IMR-90 (cell line): Measurements from ENCODE around the gene DPH3. TPM values are rescaled to one million over a fixed set of nuclear protein-coding genes. Genes with fewer than 3 reads are reported as not detected.

Experiments used
- ATAC-seq: fragments of 200-7000 bp; cut with Tn5 transposase; 2 replicates; pipeline ENCODE4 v1.9.1; 2020; ENCODE audit warnings: low read depth, mild to moderate bottlenecking, moderate library complexity
- BruUV-seq: library from RNA; stranded (reverse); fragments of 400-500 nt; replicated peaks from 2 replicates; lab custom pipeline; 2021; lab: Mats Ljungman, UMichigan
- CTCF ChIA-PET: fragments of 300-600 bp; formaldehyde crosslinking; extraction: SDS; loops from one replicate; lab custom pipeline; 2021; ENCODE audit warnings: antibody characterized with exemption; lab: Yijun Ruan, JAX
- POLR2A ChIA-PET: fragments of 300-600 bp; sonication (Branson Sonifier 250); formaldehyde crosslinking; loops from one replicate; lab custom pipeline; 2022; ENCODE audit warnings: antibody characterized with exemption; ENCODE audit not compliant: unreplicated experiment; lab: Charles Lee
- DNase-seq: peaks from one replicate; pipeline ENCODE4 v3.0.0; 2013
- H2AFZ ChIP-seq: replicated peaks from 2 replicates; pipeline ENCODE3; 2013; ENCODE audit warnings: low read length, mild to moderate bottlenecking; ENCODE audit not compliant: poor library complexity
- H2AK5ac ChIP-seq: 2 replicates; pipeline ENCODE4 v1.6.1; 2013; ENCODE audit warnings: low read depth, low read length, inconsistent platforms
- H2AK9ac ChIP-seq: replicated peaks from 2 replicates; pipeline ENCODE3; 2013; ENCODE audit warnings: mild to moderate bottlenecking, low read depth, low read length, moderate library complexity; ENCODE audit not compliant: poor library complexity
- H2BK120ac ChIP-seq: 2 replicates; pipeline ENCODE4 v1.6.1; 2013; ENCODE audit warnings: low read depth, low read length, inconsistent platforms
- H2BK15ac ChIP-seq: 3 replicates; pipeline ENCODE4 v1.6.1; 2013; ENCODE audit warnings: low read depth, low read length, inconsistent platforms
- H2BK20ac ChIP-seq: 2 replicates; pipeline ENCODE4 v1.6.1; 2013; ENCODE audit warnings: low read depth, mild to moderate bottlenecking, inconsistent platforms, low read length, moderate library complexity
- H2BK5ac ChIP-seq: 2 replicates; pipeline ENCODE4 v1.6.1; 2013; ENCODE audit warnings: mild to moderate bottlenecking, low read depth, low read length, inconsistent platforms; ENCODE audit not compliant: poor library complexity, severe bottlenecking
- H3K14ac ChIP-seq: replicated peaks from 2 replicates; pipeline ENCODE4 v1.6.1; 2013; ENCODE audit warnings: low read depth, low read length, inconsistent platforms
- H3K18ac ChIP-seq: 2 replicates; pipeline ENCODE4 v1.6.1; 2013; ENCODE audit warnings: low read depth, low read length, control low read depth
- H3K23ac ChIP-seq: 2 replicates; pipeline ENCODE4 v1.6.1; 2013; ENCODE audit warnings: low read depth, low read length, inconsistent platforms
- H3K27ac ChIP-seq: 2 replicates; pipeline ENCODE4 v1.5.1; 2013; ENCODE audit warnings: mild to moderate bottlenecking, control low read depth, low read length; ENCODE audit not compliant: insufficient read depth
- H3K27me3 ChIP-seq: 2 replicates; pipeline ENCODE4 v1.6.1; 2013; ENCODE audit warnings: low read length; ENCODE audit not compliant: control insufficient read depth, insufficient read depth
- H3K36me3 ChIP-seq: 2 replicates; pipeline ENCODE4 v1.6.1; 2013; ENCODE audit warnings: low read length, mixed read lengths; ENCODE audit not compliant: control insufficient read depth, insufficient read depth
- H3K4ac ChIP-seq: 2 replicates; pipeline ENCODE4 v1.6.1; 2013; ENCODE audit warnings: low read depth, low read length, inconsistent platforms
- H3K4me1 ChIP-seq: 2 replicates; pipeline ENCODE4 v1.6.1; 2013; ENCODE audit warnings: low read length, mixed read lengths; ENCODE audit not compliant: control insufficient read depth, insufficient read depth
- H3K4me2 ChIP-seq: 2 replicates; pipeline ENCODE4 v1.6.1; 2013; ENCODE audit warnings: low read depth, mild to moderate bottlenecking, control low read depth, low read length, moderate library complexity
- H3K4me3 ChIP-seq: 2 replicates; pipeline ENCODE4 v1.5.1; 2013; ENCODE audit warnings: low read depth, mild to moderate bottlenecking, control low read depth, low read length, moderate library complexity; ENCODE audit not compliant: insufficient read depth
- H3K56ac ChIP-seq: 2 replicates; pipeline ENCODE4 v1.6.1; 2013; ENCODE audit warnings: low read length, inconsistent platforms; ENCODE audit not compliant: insufficient read depth; ENCODE audit errors: extremely low read depth
- H3K79me1 ChIP-seq, 2 experiments: 2 replicates each; pipeline ENCODE4 v1.6.1; 2013; ENCODE audit warnings: low read length in 2 of 2, inconsistent platforms in 1 of 2, low read depth in 1 of 2
- H3K9ac ChIP-seq: 2 replicates; pipeline ENCODE4 v1.6.1; 2013; ENCODE audit warnings: low read depth, low read length, control low read depth
- H3K9me1 ChIP-seq: 2 replicates; pipeline ENCODE4 v1.6.1; 2013; ENCODE audit warnings: low read length, inconsistent platforms; ENCODE audit not compliant: insufficient read depth
- H3K9me3 ChIP-seq: 2 replicates; pipeline ENCODE4 v1.6.1; 2013; ENCODE audit warnings: low read length; ENCODE audit not compliant: control insufficient read depth, insufficient read depth
- H4K20me1 ChIP-seq: 2 replicates; pipeline ENCODE4 v1.6.1; 2013; ENCODE audit warnings: low read length, inconsistent platforms; ENCODE audit not compliant: insufficient read depth
- H4K5ac ChIP-seq: 2 replicates; pipeline ENCODE4 v1.6.1; 2013; ENCODE audit warnings: mild to moderate bottlenecking, low read depth, low read length, control low read depth
- H4K8ac ChIP-seq, 2 experiments: 2 replicates each; pipeline ENCODE4 v1.6.1; 2013; ENCODE audit warnings: low read depth in 2 of 2, low read length in 2 of 2, control low read depth in 1 of 2, inconsistent platforms in 1 of 2
- H4K91ac ChIP-seq: 2 replicates; pipeline ENCODE4 v1.6.1; 2013; ENCODE audit warnings: low read depth, low read length, inconsistent platforms; ENCODE audit not compliant: insufficient read depth
- CEBPB ChIP-seq: IDR thresholded peaks from 2 replicates; pipeline ENCODE4 v1.6.1; 2012; ENCODE audit warnings: low read depth, low read length, improper control_type of control experiment
- MAZ ChIP-seq: IDR thresholded peaks from 2 replicates; pipeline ENCODE4 v1.6.1; 2012; ENCODE audit warnings: low read depth, mild to moderate bottlenecking, low read length, improper control_type of control experiment, moderate library complexity, borderline replicate concordance
- RAD21 ChIP-seq: IDR thresholded peaks from 2 replicates; pipeline ENCODE4 v1.6.1; 2012; ENCODE audit warnings: low read length, improper control_type of control experiment
- RCOR1 ChIP-seq: IDR thresholded peaks from 2 replicates; pipeline ENCODE4 v1.6.1; 2012; ENCODE audit warnings: mild to moderate bottlenecking, low read length, improper control_type of control experiment; ENCODE audit not compliant: insufficient replicate concordance
- WGBS, 2 experiments: methylation state at CpG; one replicate each; pipeline versions ENCODE4 v1.1.5 to v1.1.7; 2013; ENCODE audit warnings: missing lambda C conversion rate in 2 of 2; ENCODE audit not compliant: insufficient read length in 1 of 2; ENCODE audit errors: extremely low coverage in 2 of 2; 5-methylcytosine and 5-hydroxymethylcytosine counted together
- dilution Hi-C: fragments of 300-500 bp; cut with HindIII; formaldehyde crosslinking; loops from one replicate; pipeline ENCODE4 v1.14.3; 2018; ENCODE audit warnings: low sequenced_read_pairs; ENCODE audit not compliant: unreplicated experiment
- in situ Hi-C: fragments of 300-500 bp; cut with MboI; formaldehyde crosslinking; loops from 3 replicates; pipeline ENCODE4 v1.14.3; 2019; ENCODE audit warnings: low sequenced_read_pairs, inconsistent platforms, mixed read lengths
- intact Hi-C: fragments of 100-400 bp; cut with micrococcal nuclease; formaldehyde crosslinking; loops from 2 replicates; pipeline ENCODE4 v1.10.0; 2022
- polyA plus RNA-seq, 3 experiments: library from polyadenylated mRNA; depleted of rRNA; stranded (reverse); fragments of >200 nt; gene quantifications; 2 replicates each; pipeline ENCODE4 v1.2.3, GENCODE V29; 2012; ENCODE audit warnings: low replicate concordance in 1 of 3
- total RNA-seq: library from RNA; depleted of rRNA; stranded (reverse); fragments of >200 nt; gene quantifications from 2 replicates; pipeline ENCODE4 v1.2.3, GENCODE V29; 2012

The DPH3 gene
- total and polyA plus RNA-seq, 2 of the 4 experiments (the other 2 are of a cell fraction): 12.9 to 32.1 TPM

DNA sequence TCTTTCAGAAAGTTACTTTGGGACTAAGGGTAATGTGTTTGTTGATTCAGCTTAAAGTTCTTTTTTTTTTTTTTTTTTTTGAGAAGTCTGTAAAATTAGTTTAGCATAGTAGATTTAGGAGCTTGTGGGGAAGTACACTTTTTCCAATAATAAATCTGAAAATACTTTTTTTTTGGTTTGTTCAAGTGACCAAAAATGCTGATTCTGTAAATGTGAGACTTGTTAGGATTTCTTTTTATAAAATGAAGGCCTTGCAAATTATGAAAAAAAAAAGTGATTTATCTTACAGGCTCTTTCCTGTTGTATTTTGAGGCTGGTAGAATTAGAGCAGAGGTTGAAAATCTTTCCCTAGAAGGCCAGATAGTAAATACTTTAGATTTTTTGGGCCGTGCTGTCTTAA lies 7.8 kb upstream of the DPH3 start:
- no peak overlapping the region for H3K56ac ChIP-seq
- in situ Hi-C loops (no loop called here), intact Hi-C loops (loop anchor here (10.0 kb wide), 1 partner anchor 962 kb away; no protein-coding TSS in a partner anchor), dilution Hi-C loops (no loop called here)
- no peaks in the 10 kb centered on the region for H4K20me1 ChIP-seq
- WGBS, 2 experiments: no CpG with 5 or more reads among the region's 1 CpG
- H2AK5ac ChIP-seq: no peak overlapping the region
- no peak overlapping the region for H2BK5ac ChIP-seq
- DNase-seq: no peak
- no peak overlapping the region for H3K4ac ChIP-seq
- no peak overlapping the region for H3K4me3 ChIP-seq
- H3K18ac ChIP-seq: no peak overlapping the region
- no peak overlapping the region for H3K14ac ChIP-seq
- no peak overlapping the region for H2BK20ac ChIP-seq
- no peak overlapping the region for H4K91ac ChIP-seq
- no peak overlapping the region for H3K23ac ChIP-seq
- H3K9me1 ChIP-seq: peaks cover 5% of the 10 kb centered on the region; the same call in 1 of the 2 replicates
- ChIA-PET POLR2A (no interaction called here), CTCF (no interaction called here)
- TF ChIP-seq MAZ: no peak
- TF ChIP-seq CEBPB: no peak
- TF ChIP-seq RAD21: no peak
- no peak for TF ChIP-seq RCOR1
- no TSS peak for BruUV-seq
- H3K4me2 ChIP-seq: no peak overlapping the region
- no peak overlapping the region for H2AK9ac ChIP-seq
- H3K9ac ChIP-seq: no peak overlapping the region
- no peak overlapping the region for H2BK15ac ChIP-seq
- H3K27ac ChIP-seq: no peak overlapping the region
- no peak overlapping the region for H2AFZ ChIP-seq
- H3K36me3 ChIP-seq: peaks cover 5% of the 10 kb centered on the region; the same call in 1 of the 2 replicates
- H3K4me1 ChIP-seq: peaks cover 4% of the 10 kb centered on the region; the same call in 1 of the 2 replicates
- no peaks in the 10 kb centered on the region for H3K27me3 ChIP-seq
- H2BK120ac ChIP-seq: no peak overlapping the region
- no peak overlapping the region for H4K5ac ChIP-seq
- no peak for ATAC-seq
- H3K9me3 ChIP-seq: no peaks in the 10 kb centered on the region
- H4K8ac ChIP-seq: no peak overlapping the region
- peaks cover 5 to 8% of the 10 kb centered on the region in 2 experiments; a peak in 2 of 4 replicates for H3K79me1 ChIP-seq
